ENCODE results near the gene KLK8.

DNA sequence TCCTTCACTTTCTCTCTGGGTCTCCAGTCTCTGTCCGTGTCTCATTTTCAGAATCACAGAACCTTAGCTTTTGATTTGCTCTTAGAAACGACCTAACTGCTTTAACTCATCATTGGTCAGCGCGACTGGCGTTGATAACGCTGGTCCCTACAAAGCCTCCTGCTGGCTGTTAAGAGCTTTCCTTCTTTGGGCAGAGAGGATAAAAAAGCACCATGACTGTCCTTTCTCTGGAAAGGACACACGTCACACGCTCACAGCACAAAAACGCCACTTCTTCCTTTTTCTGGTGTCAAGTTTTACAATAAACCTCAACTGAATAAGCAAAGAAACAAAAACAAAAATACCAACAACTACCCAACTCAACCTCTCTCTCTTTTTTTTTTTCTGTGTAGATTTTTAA is 35.1 kb upstream of the KLK8 start:
- TF ChIP-seq, protein P1, sequence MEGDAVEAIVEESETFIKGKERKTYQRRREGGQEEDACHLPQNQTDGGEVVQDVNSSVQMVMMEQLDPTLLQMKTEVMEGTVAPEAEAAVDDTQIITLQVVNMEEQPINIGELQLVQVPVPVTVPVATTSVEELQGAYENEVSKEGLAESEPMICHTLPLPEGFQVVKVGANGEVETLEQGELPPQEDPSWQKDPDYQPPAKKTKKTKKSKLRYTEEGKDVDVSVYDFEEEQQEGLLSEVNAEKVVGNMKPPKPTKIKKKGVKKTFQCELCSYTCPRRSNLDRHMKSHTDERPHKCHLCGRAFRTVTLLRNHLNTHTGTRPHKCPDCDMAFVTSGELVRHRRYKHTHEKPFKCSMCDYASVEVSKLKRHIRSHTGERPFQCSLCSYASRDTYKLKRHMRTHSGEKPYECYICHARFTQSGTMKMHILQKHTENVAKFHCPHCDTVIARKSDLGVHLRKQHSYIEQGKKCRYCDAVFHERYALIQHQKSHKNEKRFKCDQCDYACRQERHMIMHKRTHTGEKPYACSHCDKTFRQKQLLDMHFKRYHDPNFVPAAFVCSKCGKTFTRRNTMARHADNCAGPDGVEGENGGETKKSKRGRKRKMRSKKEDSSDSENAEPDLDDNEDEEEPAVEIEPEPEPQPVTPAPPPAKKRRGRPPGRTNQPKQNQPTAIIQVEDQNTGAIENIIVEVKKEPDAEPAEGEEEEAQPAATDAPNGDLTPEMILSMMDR (conservative IDR thresholded peaks at IDR 0.05; ENCODE audit: low read depth, low read length) = no peak
- no peak for TF ChIP-seq EZH2 (IDR thresholded peaks at IDR 0.05; ENCODE audit: borderline replicate concordance, low read depth, low read length, poor library complexity, severe bottlenecking)
